Stimulated activated CD8-positive, alpha-beta memory T cell treated with anti-CD3 and anti-CD28 coated beads, Interleukin-15, amount 100 ng/mL, for 48 hours (primary cell): ENCODE results near the gene MAPK8IP1.

Experiments used
- DNase-seq, 2 donors: peaks; one replicate each; pipeline ENCODE4 v3.0.0-alpha.2; 2020; ENCODE audit warnings: low read depth in 2 of 2

Gene MAPK8IP1

DNA sequence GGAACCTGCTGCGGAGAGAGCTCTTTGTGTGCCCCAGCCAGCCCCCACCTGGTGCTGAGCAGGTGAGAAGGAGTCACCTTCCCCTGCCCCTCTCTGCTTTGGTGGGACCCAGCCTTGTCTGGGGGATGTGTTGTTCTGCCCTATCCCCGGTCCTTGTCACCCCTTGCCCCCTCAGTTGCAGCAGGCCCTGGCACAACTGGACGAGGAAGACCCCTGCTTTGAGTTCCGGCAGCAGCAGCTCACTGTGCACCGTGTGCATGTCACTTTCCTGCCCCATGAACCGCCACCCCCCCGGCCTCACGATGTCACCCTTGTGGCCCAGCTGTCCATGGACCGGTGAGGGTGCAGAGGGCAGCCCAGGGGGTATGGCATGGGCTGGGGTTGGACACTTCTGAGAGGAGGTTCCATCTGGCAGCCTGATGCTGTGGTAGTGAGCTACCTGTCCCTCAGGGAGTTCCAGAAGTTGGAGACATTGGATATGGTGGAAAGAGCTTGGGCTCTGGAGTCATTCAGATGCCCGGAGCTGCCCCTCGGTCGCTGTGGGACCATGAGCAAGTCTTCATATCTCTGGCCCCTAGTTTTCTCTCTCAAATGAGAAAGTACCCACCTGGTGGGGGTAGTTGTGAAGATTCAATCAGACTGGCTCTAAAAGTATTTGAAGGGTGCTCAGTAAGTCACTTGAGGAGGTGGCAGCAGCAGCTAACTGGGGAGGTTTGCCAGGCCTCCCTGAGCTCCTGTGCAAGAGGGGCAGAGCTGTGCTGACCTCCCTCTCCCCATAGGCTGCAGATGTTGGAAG lies 41.3 kb downstream of the MAPK8IP1 start:
- DNase-seq: no peak

DNA sequence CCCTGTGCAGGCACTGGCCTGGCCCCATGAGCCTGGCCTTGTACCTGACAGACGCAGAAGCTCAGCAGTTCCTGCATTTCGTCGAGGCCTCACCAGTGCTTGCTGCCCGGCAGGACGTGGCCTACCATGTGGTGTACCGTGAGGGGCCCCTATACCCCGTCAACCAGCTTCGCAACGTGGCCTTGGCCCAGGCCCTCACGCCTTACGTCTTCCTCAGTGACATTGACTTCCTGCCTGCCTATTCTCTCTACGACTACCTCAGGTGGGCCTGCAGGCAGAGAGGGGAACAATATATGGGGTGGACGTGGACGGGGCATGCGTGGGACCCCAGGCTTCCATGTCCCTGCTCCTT lies 41.9 kb downstream of the MAPK8IP1 start:
- no peak for DNase-seq

DNA sequence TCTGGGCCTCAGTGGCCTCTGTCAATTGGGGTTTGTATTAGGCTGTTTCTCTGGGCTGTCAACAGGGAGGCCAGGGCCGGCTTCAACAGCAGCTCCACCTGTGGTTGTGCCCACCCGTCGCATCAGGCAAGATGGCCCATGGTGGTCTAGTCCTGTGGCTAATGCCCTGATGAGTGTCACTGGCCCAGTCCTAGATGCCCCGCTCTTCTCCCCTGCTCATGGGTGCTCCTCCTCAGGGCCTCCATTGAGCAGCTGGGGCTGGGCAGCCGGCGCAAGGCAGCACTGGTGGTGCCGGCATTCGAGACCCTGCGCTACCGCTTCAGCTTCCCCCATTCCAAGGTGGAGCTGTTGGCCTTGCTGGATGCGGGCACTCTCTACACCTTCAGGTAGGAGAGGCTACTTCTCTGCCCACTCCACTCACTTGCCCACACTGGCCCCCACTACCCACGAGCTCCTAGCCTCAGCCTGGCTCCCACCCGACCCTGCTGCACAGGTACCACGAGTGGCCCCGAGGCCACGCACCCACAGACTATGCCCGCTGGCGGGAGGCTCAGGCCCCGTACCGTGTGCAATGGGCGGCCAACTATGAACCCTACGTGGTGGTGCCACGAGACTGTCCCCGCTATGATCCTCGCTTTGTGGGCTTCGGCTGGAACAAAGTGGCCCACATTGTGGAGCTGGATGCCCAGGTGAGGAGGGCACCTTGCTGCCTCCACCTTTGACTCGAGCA lies 42.4 kb downstream of the MAPK8IP1 start:
- no peak for DNase-seq

DNA sequence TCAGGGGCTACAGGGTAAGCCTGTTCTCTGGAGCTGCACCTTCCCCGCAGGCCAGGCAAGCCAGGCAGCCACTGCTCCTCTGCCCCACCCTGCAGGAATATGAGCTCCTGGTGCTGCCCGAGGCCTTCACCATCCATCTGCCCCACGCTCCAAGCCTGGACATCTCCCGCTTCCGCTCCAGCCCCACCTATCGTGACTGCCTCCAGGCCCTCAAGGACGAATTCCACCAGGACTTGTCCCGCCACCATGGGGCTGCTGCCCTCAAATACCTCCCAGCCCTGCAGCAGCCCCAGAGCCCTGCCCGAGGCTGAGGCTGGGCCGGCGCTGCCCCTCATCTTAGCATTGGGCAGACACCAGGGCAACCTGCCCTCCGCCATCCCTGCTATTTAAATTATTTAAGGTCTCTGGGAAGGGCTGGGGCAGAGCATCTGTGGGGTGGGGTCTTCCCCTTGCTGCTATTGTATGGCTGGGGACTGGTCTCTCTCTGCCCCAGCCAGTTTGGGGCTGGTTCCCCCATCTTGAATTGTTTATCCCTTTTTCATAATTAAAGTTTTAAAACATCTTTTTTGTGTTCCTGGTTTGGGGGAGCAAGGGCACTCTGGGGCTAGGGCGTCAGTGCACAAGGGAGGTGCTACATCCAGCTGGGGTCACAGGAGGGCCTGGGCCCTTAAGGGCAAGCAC lies 43.2 kb downstream of the MAPK8IP1 start:
- DNase-seq: no peak

DNA sequence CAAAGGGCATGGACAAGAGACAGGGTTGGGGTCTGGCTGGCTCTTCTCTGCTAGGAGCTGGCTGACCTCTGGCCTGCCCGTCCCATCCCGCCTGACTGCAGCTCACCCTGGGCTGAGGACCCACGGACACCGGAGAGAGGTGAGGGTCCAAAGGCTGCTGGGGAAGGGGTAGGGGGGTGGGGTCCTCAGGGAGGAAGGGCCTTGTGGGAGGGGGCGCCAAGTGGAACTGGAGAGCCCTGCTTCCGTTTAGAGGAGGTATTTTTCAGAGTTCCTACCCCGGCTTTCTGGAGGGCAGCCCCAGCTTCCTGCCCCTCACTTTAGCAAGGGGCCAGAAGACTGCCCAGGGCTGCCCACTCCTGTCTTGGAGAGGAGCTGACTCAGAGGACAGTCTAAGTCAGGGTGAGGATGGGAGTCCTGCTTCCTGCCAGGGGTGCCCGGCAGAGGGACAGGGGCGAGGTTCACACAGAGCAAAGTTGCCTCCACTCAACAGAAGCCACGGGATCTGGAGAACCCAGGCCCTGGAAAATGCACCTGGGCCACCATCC lies 44.1 kb downstream of the MAPK8IP1 start:
- no peak for DNase-seq

DNA sequence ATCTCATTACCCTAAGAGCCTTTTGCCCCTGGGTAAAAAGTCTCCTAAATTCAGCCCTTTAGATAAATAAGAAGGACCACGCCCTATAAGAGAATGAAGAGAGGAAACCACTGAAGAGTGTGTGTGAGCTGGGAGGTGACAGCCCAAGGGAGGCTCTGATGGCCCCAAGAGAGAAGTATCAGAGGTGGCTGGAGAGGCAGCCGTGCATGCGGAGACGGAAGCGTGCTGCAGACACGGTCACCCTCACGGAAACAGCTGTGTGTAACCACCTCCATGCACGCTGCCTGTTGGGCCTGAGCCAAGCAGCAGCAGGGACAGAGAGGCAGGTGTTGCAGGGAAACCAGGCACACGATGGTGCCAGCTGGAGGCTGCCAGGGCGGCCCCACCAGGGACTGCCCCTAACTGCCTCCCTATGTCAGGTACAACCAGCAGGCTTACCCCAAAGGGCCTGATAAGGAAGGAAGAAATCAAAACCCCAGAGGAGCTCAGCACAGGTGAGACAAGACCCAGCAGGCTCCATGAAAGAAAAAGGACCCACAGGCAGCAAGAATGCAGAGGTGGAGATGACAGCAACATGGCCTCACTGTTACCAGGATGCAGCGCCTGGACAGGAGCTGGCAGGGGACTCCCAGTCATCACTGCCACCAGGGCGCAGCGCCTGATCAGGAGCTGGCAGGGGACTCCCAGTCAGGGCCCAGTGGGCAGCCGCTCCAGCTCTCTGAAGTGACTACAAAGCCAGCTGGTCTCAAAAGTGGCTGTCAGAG lies 44.8 kb downstream of the MAPK8IP1 start:
- no peak for DNase-seq

DNA sequence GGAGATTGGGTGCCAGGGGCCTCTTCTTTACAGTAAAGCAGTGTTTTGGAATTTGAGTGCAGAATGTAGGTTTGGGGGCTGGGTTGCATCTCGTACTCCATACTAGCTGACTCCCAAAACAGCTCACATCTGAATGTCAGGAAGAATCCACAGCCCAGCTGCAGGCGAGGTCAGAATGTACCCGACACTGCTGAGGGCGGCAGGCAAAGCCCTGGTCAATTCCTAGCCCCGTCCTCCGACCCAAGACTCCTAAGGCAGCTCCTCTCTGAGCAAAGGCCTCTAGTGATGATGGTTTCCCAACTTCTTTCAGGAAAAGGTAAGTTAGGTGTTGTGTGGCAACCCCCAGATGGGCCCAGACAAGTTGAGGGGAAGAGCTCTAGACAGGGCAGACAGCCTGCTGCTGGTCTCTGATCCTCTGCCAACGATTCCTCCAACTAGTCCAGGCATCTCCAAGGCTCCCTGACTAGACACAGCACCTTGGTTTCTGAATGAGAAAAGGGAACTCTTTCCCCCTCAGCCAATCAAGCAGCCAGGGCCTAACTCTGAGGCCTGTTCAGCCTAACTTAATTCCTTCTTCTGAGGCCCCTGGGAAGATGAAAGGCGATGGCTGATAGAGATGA lies 45.6 kb downstream of the MAPK8IP1 start:
- no peak for DNase-seq

DNA sequence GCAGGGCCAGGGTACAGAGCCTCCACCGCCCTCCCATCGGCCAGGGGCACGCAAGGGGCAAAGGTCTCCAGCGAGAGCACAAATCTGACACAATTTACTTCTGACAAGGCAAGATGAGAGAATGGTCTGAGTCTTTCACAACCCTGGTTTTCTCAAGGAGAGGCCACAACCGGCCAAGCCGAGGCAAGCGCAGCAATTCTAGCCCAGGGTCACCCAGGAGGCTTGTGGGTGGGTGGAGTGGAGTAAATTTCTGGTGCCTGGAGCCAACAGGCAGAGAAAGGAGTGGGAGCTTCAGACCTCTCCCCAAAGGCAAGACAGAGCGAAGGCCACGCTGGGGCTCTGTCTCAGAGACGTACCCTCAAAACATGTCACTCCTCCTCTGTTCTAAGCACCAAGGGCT lies 46.3 kb downstream of the MAPK8IP1 start:
- no peak for DNase-seq

DNA sequence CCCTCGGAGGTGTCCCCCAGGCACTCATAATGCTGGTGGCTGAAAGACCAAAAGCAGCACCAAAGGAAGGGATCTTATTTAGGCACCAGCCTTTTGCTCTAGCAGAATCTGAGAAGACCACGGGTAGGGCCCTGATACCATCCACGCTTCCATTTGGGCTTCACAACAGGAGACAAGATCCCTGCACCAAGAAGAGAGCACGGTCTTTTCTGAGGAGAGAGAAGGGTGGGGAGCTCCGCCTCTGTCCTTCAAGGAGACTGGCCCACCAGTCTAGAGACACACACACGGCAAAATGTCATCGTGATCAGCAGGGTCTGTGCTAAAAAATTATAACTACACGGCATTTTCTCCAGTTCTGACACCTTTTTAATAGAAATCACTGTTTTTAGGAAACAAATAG lies 46.8 kb downstream of the MAPK8IP1 start:
- no peak for DNase-seq

DNA sequence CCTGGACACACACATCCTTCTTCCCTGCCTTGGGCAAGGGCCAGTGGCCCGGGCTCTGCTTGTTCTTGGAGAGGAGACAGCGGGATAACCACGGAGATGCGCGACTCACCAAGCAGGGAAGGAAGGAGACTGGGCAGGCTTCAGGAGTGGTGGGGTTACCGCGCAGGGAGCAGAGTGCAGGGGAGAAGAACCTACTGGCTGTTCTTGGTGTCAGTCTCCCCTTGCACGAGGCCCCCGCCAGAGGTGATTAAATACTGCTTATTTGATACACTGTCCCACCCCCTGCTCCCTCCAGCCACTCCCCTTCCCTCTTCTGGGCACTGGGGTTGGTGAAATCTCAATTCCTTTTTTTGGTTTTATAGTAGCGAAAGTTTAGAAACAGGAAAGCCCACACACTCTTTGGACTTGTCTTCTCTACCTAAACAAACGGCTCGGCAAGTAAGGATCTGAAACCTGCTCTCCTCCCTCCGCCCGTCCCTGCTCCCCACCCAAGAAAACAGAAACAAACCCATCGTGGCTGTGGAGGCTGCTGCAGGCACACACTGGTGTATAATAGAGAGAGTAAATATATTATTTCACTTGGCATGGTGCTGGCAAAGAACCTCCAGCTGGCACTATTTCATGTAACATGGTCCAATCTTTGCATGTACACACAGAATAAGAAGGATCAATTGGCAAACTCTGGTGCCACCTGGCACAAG lies 47.8 kb downstream of the MAPK8IP1 start:
- DNase-seq: no peak

DNA sequence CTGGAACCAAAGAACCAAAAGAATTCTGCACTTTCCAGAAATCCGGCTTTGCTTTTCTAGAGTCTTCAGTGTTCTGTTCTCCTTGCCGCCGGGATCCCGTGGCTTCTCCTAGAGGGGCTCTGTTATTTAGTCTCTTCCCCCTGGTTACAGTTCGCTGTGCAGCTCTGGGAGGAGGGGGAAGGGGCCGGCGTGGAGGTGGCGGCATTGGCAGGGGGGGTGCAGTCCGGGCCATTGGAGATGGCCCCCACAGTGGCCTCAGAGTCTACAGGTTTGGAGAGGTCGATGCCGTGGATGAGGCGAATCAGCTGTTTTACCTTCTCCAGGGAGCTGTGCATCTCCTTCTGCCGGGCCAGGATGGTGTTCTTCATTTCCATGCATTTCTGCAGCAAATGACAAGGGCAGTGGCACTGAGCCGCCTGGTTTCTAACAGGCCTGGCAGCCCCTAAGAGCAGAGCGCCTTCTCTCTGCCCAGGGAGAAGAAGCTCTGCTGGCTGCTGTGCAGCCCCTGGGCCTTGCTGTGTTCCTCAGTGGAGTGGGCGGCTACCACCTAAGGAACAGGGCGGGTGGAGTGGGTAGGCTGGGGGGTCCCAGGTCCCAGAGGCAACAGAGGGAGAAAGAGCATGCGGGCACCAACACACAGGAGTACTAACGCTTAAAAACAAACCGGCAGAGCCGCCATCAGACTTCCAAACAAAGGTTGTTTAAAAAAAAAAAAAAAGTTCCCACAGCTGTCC lies 48.6 kb downstream of the MAPK8IP1 start:
- no peak for DNase-seq

DNA sequence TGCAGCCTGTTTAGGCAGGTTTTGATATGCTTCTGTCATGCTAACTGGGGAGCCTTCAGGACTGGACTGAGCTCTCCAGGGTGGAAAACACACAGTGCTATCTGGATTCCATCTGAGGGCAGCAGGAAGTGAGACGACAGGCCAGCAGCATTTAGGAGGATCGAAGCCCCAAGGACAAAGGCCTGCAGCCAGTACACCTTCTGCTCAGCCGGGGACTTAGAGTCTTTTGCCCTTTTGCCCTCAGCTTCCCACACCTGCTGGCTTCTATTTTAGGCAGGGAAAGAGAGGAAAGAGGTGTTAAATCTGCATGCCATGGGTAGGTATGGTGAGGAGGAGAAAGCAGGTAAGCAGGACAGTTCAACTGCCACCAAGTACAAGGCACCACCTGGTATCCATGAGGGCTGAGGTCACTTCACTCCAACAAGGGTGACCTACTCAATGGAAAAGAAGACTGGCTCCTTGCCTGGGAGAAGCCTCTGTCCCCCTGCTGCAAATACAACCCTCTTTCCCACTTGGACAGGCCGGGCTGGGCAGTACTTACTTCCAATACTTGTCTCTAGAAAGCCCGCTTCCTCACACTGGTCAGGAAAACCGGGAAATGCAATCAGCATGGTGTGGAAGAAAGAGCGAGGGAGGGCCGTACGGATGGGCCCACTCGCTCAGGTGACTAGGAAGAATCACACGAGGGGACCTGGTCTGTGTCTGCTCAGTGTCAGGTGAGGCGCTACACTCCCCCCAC lies 49.3 kb downstream of the MAPK8IP1 start:
- DNase-seq: no peak

DNA sequence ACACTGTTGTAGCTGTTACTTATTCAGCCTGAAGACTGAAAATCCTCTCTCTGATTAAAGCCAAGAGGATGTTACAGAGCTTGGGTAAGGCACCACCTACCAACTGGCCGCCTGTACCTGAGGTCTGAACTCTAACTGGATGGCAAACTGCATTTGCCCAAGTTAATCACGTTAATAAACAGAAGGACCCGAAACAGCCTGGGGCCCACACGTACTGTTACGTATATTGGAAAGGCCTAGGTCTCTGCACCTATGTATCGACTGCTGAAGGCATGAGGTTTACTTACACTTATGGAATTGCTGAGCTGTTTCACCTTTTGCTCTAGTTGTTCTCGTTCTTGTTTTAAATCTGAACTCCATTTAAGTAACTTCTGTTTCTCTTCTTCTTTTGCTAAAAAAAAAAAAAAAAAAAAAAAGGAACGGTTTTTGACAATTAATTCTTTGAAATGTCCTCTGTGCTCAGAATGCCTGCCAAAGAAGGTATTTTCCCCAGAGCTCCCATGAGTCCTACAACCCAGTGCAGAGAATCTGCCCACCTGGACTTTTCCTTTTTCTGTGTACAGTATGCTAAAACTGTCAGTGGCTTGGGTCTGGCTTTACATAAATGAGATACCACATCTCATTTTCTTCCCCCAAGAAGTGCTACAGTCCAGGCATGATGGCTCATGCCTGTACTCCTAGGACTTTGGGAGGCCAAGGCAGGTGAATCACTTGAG lies 50.1 kb downstream of the MAPK8IP1 start:
- no peak for DNase-seq

DNA sequence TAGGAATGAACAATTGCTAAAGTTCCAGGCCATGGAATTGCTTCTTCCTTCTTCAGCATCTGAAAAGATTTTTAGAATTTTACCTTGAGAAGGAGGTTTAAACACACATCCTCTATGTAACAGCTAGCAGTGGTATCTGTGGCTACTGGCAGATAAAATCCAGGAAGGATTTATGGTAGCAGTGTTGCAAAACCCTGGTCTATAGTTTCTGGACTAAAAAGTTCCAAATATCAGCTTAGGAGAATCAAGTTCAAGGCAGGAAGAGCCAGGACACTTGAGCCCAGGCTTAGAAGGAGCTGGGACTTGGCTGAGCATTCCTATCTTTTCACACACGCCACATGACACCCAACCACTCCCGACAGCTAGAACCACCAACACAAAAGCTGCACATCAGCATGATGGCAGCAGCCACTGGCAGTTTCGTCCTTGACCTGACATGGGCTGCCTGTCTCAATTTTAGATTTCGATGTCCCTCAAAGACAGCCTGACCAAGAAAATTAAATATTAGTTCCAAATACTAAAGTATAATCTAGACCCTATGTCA lies 51.1 kb downstream of the MAPK8IP1 start:
- no peak for DNase-seq

DNA sequence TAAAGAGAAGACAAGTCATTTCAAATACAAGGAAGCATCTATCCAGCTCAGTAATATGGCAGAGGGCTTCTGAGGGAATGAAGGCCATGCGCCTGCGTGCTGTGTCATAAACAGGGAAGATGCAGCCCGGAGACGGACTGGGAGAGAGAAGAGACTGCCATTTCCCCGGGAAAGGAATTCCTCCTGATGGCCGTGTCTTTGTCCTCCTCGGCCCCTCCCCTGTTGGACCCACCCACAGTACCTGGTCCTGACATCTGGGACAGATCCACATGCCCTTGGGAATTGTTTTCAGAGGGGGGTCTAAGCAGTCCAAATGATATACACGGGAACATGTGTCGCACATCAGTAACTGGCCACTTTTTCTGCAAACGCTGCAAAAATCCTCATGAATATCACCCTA lies 52.5 kb downstream of the MAPK8IP1 start:
- no peak for DNase-seq

DNA sequence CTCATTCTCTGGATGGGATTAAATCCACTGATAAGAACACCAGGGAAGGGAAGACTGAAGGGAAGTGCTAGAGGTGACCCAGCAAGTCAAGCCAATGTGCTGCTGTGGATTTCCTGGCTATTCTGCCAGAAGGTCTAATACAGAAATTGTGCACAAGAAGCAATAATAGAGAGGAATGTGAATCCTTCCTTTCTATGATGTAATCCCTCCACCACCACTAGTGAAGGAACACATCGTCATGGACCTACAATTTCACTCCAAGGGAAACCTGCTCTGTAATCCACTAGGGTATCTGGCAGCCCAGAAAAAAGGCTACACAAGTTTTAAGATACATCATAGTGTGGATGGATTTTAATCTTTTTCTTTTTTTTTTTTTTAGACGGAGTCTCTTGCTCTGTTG lies 54.4 kb downstream of the MAPK8IP1 start:
- DNase-seq: no peak

DNA sequence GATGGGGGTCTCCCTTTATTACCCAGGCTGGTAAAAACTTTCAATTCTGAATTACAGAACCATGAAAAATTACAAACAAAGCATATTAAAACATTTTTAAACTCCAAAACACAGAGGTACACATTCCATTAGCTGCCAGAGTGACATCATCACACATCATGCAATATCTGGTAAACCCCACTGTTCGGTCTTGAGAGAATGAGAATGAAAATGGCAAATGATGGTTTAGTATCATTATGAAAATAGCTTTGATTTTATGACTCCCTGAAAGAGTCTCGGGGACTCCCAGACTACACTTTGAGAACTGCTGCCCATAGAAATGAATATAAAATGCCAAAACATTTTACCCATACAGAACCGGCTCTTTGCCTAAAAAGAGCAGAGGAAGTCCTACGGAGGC lies 55.8 kb downstream of the MAPK8IP1 start:
- no peak for DNase-seq

DNA sequence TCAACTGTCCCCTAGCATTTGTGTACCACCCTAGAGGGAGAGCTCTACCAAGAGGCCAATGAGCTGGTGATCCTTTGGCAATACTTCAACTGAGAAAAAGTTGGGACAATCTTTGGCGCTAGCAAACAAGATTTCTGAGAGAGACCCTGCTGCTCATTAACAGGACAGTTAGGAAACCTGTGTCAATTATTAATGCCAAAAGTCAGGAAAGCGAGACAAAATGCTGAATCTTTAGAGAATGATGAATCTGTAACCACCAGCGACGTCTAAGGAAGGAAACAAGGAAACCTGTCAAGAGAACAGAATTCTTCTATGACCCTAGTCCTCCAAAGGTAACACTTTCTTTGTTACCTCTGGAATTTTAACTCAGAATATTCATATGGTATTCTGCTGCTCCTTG lies 56.9 kb downstream of the MAPK8IP1 start:
- DNase-seq: no peak
